Suprapubic skin (tissue), 4 donors: ENCODE results near the gene FUZ.

ENCODE experiments used
- CTCF ChIP-seq, 2 donors: fragments of 200-600 bp in 1 of 2; fragments of 450-650 bp in 1 of 2; sonication (generic) in 1 of 2; IDR thresholded peaks; one replicate each; pipeline ENCODE4 v1.5.1; 2016 to 2019; ENCODE audit warnings: antibody characterized with exemption in 2 of 2, mild to moderate bottlenecking in 1 of 2, moderate library complexity in 1 of 2
- EP300 ChIP-seq: sonication (generic); formaldehyde crosslinking; IDR thresholded peaks from one replicate; pipeline ENCODE4 v1.6.1; 2017; ENCODE audit warnings: antibody characterized with exemption
- POLR2A ChIP-seq, 2 donors: fragments of 450-650 bp; IDR thresholded peaks; one replicate each; pipeline ENCODE4 v1.6.1; 2017; ENCODE audit warnings: antibody characterized with exemption in 2 of 2, mild to moderate bottlenecking in 2 of 2, moderate library complexity in 2 of 2
- POLR2AphosphoS5 ChIP-seq, 3 donors: sonication (generic); formaldehyde crosslinking; IDR thresholded peaks; one replicate each; pipeline ENCODE4 v1.6.1; 2017; ENCODE audit warnings: antibody characterized with exemption in 3 of 3

- TF ChIP-seq CTCF (IDR thresholded peaks at IDR 0.05), result no peak
- no peak for TF ChIP-seq POLR2AphosphoS5 (IDR thresholded peaks at IDR 0.05)
- TF ChIP-seq EP300, result no peak
- no peak for TF ChIP-seq POLR2A (IDR thresholded peaks at IDR 0.05)
These were observed 40.2 kb downstream of the FUZ start for GRCh38 chr19:49772850-49773432.
